ACHN (cell line): ENCODE measurements around the gene NREP.
"Not testable (repeated sequence)": the region's sequence is repeated elsewhere in the genome, so short reads cannot be mapped to it uniquely, and the experiment has no call there.

Experiments used
- DNase-seq: peaks from one replicate; pipeline ENCODE4 v3.0.0-alpha.2; 2015
- in situ Hi-C: cut with HindIII; loops from 2 replicates; pipeline ENCODE4 v1.10.0; 2017; ENCODE audit warnings: low sequenced_read_pairs, low pct_ligation_motif_present, low pct_unique_long_range_greater_than_20kb

NREP gene

GRCh38 chr5:111716789-111717188 lies 40.2 kb downstream of the NREP start:
- in situ Hi-C loops, DNase-seq: not testable (repeated sequence)

DNA sequence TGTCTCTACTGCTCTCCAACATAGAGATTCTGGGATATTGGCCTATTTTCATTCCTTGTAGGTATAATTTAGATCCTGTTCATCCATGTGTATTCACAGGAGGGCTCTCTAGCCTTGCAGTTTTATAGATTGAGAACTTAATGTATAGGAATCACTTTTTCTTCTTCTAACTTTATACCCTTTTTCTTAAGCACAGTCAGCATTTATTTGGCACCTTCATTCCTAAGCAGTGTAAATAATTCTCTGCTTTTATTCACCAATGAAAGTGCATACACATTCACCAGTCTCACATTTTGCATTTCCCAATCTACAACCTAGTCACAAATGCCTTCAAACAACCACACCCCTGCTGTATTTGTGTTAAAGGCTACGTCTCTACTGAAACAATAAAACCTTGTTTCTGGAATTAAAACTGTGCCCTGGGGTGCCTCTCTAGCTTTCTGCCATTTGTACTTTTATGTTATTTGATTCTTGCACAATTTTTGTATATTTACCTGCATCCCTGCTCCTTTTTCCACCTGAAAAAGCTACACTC lies 49.3 kb downstream of the NREP start:
- in situ Hi-C loops: no loop called here
- no peak for DNase-seq

GRCh38 chr5:111706345-111706744 lies 50.6 kb downstream of the NREP start:
- DNase-seq: no peak
- in situ Hi-C loops: no loop called here

GRCh38 chr5:111704452-111705085 lies 52.4 kb downstream of the NREP start:
- no peak for DNase-seq
- in situ Hi-C loops: no loop called here

GRCh38 chr5:111703662-111704061 lies 53.3 kb downstream of the NREP start:
- no peak for DNase-seq

GRCh38 chr5:111699976-111700375 lies 57.0 kb downstream of the NREP start:
- in situ Hi-C loops: no loop called here
- no peak for DNase-seq

More at GRCh38 chr5:111703662-111704061, 53.3 kb downstream of the NREP start:
- in situ Hi-C loops: no loop called here

- no peak for DNase-seq
Measured at GRCh38 chr5:111699324-111699723, 57.7 kb downstream of the NREP start.

GRCh38 chr5:111697881-111698757 lies 58.9 kb downstream of the NREP start:
- no peak for DNase-seq
- in situ Hi-C loops: no loop called here

More at GRCh38 chr5:111699324-111699723, 57.7 kb downstream of the NREP start:
- in situ Hi-C loops: no loop called here

- DNase-seq: no peak
Measured at GRCh38 chr5:111697215-111697614, 59.8 kb downstream of the NREP start.

DNA sequence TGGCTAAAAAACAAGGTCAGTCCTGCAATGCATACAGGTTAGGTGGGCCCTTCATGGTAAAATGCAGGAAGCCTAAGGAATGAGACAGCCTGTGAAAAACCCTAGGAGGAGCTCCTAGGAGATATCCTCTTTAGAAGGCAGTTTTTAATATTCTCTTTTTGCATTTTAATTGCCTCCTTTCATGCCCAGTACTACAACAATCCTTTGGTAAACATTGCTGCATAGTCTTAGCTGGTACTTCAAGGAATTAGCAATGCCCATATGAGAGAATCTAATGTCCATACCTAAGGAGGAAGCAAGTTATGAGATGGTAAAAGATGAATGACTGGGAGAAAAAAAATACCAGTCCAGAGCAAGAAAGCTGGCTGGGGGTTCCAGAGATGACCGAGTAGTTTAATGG lies 61.0 kb downstream of the NREP start:
- no peak for DNase-seq
- in situ Hi-C loops: no loop called here

More at GRCh38 chr5:111697215-111697614, 59.8 kb downstream of the NREP start:
- in situ Hi-C loops: no loop called here

GRCh38 chr5:111694133-111694532 lies 62.9 kb downstream of the NREP start:
- in situ Hi-C loops: no loop called here
- no peak for DNase-seq

DNA sequence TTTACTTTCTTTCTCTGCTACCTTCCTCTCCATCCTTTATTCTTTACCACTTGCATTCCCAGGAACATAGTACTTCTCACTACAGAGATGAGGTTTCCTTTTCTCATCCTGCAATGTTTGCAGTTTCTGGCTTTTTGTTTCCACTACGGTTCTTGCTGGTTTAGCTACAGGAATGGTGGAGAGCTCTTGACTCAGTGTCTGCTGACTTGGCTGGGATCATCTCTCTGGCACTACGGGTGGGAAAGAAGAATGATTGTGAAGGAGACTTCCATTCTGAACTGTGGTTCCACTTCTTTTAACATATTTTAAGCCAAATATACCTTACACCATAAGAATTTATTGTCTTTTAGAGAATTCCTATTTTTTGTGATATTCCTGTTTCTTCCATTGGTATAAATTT lies 65.1 kb downstream of the NREP start:
- DNase-seq: no peak
- in situ Hi-C loops: no loop called here

- in situ Hi-C loops: no loop called here
- DNase-seq: no peak
Measured at GRCh38 chr5:111691508-111691907, 65.5 kb downstream of the NREP start.

DNA sequence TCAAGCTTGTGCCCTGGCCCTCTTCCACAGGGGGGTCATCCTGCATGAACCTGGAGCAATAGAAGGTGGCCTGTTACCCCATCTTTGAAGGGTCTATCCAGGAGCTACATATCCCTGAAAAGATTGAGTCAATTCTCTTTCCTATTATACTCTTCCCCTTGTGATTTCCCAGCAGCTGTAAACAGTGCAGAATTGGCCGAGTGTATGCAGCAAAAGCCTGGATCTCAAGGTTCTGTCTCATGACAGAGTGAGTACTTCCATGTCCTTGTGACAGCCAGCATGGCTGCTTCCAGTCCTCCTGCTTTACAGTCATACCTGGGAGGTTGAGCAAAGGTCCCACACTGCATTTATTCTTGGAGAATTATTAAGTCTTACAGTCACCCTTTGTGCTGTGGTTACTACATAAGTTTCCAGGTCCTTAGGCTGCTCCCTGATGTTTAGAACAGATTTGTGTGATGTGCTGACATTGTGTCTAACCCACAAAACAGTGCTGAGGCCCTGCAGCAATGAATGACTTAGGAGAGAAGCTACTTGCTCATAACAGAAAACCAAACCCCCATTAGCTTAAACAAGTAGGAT lies 67.5 kb downstream of the NREP start:
- in situ Hi-C loops: no loop called here
- DNase-seq: no peak

DNA sequence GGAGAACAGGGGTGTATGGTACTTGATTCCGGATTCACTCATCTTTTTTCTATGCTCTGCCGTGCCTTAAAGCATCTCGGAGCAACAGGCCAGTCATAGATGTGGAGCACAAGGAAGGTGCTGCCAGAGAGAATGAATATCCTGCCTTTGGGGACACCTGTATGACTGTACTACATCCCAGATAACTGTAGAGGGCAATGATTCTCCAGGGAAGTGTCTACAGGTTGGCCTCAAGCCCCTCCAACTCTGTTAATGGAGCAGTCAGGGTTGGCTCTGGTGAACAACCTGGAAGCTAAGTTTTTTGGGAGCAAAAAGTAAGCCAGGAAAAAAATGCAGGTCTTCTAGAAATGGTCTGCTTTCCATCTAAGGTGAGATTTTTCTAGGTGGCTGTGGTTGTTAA lies 71.0 kb downstream of the NREP start:
- in situ Hi-C loops: no loop called here
- peak; percentile 13 for DNase-seq

DNA sequence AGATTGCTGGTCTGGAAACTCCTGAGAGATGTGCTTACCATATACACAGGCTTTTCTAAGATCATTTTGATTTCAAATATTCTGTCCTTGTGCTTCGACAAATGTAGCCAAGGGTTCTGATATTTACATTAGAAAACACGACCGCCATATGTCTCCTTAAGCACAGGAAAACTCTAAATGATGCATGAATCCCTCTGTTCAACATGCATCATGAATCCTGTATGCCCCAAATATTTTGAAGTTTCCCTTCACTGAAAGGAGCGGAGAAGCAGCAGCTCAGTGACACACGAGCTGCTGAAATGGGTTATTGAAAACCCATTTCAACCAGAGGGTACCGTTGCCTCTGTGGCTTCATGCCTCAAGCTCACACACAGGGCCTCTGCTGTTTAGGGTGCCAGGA lies 74.4 kb downstream of the NREP start:
- in situ Hi-C loops: no loop called here
- no peak for DNase-seq

DNA sequence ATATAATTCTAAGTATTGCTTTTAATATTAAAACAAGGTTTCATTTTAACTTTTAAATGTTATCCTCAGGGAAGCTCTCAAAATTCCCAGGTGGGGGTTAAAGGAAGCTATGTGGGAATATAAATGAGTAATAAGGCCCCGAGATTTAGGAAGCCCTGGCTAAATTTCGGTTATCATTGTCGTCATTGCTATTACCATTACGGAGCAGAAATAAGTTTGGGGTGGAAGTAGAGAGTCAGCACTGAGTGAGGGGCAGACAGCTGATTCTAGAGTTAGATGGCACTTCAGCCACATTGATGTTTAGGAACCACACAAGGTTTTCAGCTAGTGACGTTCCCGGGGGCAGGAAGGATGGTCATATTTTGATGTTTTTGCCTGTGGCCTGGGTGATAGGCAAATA lies 74.9 kb downstream of the NREP start:
- no peak for DNase-seq
- in situ Hi-C loops: no loop called here

DNA sequence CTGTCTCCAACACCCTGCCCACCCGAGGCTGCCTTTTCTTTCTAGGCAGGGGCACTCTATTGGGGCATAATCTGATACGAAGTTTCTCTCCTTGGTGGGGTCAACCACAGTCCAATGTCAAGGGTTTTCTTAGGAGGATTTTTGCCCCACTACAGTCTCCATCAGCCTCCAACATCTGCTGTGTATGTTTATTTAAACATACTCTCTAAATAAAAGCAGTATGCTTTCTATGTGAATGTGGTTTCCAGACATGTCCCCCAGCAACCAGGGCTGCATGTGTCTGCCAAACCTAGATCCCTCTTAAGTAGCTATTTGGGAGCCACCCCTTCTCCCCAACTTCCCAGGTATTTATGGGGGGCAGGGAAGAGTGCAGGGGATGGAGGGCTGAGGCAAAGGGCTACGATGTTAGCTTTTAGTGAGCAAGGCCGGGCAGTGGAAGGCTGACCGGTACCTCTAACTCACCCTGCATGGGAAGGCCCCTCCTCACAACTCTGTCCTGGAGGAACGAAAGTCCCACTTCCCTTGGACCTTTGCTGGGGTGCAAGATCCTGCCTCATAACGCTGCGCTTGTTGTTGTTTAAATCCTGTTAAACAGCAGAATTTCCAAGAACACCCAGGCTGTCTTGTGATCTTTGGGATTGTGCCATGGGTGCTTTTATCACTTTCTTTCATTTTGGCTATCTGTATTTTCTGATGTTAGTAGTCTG lies 75.4 kb downstream of the NREP start:
- DNase-seq: no peak
- in situ Hi-C loops: no loop called here
